Activated T-helper 9 cell treated with anti-CD3 and anti-CD28 coated beads, Interleukin-2, amount 50 U/mL, for 16 hours (primary cell): ENCODE data around the gene PTPRN2.
"Not testable (repeated sequence)": the region's sequence is repeated elsewhere in the genome, so short reads cannot be mapped to it uniquely, and the experiment has no call there.

Experiments
- DNase-seq: peaks from one replicate; pipeline ENCODE4 v3.0.0-alpha.2; 2020; ENCODE audit warnings: low read depth

PTPRN2 gene

DNA sequence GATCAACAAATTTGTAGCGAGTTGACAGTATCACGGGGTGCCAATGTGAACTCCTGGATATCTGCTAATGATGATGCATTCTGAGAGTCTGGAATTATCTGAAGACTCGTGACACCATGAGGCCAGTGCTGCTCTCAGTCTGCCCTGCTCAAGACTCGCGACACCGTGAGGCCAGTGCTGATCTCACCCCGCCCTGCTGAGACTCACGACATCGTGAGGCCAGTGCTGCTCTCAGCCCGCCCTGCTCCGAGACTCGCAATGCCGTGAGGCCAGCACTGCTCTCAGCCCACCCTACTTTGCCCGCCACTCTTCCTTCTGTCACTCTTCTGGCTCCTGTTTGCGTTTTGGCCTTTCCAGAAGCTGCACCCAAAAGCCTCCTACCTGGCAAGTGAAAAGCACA, 411.8 kb downstream of the PTPRN2 start:
- DNase-seq, result no peak

DNA sequence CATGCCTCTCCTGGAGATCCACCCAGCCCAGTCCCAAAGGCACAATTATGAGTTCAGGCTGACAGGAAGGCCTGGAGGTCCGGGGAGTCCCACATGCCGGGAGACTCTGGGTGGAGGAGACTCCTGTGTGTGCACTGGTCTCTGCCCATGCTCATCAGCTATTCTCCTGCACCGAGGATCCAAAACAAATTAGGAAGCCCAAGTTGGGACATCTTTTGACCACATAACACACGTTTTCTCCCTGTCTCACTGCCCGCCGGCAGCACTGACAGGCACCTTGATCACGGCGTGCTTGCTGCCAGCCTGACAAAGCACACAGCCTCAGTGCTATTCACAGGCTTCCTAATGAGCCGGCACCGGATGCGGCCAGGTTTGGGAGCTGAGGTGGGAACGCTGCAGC, 412.7 kb downstream of the PTPRN2 start:
- DNase-seq, result no peak

DNA sequence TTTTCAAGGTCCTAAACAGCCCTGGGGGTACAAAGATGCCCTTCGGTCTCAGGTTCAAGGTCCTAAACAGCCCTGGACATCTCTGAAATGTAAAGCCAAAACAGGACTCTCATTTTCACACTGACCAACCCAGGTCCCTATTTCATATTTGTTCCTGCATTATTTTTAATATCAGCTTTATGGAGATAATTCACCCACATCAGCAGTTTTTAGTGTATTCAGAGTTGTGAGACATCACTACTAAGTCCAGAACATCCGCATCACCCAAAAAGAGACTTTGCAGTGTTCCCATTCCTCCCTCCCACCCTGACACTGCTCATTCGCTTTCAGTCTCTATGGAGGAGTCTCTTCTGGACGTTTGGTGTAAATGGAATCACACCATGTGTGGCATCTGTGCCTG, 420.2 kb downstream of the PTPRN2 start:
- no peak for DNase-seq

DNA sequence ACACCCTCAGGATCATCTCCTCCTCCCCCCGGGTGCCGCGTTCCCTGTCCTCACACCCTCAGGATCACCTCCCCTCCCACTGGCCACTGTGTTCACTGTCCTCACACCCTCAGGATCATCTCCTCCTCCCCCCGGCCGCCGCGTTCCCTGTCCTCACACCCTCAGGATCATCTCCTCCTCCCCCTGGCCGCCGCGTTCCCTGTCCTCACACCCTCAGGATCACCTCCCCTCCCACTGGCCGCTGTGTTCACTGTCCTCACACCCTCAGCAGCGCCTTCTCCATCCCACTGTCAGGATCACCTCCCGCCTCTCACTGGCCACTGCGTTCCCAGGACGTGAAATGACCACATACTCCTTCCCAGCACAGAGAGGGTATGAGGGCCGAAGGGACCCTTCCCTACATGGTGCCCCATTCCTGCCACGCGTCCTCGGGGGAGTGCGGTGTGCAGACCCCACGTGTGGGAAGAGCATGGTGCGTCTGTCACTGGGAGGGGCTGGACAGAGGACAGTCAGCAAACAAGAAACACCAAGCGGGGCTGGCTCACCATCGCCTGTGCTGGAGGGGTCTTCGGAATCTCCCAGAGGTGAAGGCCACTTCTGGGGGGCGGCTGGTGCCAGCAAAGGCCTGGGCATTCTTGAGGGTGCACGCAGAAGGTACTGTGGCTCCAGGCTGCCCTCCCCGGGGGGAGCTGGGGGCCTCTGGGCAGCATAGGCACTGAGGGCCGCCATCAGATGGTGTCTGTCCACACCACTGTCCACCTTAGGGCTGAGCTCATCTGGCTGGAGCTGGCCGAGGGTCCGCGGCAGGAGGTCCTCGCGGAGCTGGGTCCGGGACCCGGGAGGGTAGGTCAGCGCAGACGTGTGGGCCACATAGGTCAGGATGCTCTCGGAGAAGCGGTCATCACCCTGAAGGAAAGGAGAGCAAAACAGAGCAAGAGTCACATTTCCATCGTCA, 421.0 kb downstream of the PTPRN2 start:
- no peak for DNase-seq

GRCh38 chr7:158165711-158166110, 421.9 kb downstream of the PTPRN2 start:
- DNase-seq, result no peak

DNA sequence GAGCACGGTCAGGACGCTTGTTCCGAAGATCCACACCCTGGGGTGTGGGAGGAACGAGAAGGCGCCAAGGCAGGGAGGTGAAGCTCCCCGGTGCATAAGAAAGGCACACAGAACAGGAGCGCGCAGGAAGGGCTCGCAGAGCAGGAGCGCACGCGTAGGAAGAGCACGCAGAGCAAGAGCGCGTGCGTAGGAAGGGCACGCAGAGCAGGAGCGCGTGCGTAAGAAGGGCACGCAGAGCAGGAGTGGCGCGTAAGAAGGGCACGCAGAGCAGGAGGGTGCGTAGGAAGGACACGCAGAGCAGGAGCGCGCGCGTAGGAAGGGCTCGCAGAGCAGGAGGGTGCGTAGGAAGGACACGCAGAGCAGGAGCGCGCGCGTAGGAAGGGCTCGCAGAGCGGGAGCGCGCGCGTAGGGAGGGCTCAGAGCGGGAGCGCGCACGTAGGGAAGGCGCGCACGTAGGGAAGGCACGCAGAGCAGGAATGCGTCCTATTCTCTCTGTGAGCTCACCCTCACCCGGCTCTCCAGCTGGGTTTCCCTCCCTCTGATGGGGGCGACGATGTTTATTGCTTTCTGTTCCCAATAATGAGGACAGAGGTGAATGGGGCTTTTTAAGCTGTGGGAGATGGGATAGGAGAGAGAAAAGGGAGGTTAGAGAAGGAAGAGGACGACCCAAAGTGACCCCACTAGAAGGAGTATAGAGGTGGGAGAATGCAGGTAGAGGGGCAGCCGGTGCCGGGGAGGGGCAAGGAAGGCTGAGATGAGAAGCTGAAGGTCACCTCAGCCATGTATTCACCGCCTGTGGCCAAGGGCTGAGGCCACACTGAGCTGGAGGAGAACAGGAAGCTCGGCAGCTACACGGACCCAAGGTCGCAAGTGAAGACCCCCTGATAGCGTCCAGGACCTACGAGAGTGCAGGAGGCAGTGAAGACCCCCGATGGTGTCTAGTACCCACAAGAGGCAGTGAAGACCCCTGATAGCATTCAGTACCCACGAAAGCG, 423.2 kb downstream of the PTPRN2 start:
- DNase-seq, result no peak

GRCh38 chr7:158161194-158161593, 426.4 kb downstream of the PTPRN2 start:
- no peak for DNase-seq

DNA sequence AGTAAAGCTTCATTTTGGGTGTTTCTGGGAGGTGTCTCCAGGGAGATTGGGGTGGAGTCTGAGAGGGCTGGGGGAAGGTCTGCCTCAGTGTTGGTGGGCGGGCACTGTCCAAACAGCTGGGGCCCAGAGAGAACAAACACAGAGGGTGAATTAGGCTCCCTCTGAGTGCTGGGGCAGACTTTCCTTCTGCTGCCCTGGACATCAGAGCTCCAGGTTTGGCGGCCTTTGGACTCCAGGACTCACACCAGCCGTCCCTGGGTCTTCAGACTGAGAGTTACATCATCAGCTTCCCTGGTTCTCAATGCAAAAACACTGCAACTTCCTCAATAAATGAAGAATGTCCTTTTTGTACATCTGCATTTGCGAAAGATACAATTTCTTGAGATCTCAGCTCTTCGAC, 427.4 kb downstream of the PTPRN2 start:
- DNase-seq, result no peak

DNA sequence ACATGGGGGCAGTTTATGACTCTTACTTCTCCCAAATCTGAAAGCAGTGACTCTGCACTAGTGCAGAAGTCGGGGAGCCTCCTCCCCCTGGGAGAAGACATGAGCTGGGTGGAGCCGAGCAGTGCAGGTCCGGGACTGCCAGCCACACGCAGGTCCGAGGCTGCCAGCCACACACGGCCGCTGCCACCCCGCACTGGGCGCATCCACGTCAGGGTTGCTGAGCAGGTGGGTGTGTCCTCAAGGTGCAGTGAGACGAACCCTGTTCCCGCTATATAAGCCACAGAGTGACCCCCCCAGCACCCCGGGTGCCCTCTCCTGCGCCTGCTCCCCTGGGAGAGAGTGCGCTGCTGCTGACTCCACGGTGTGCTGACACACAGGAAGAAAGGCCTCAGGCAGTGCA, 430.2 kb downstream of the PTPRN2 start:
- DNase-seq, result no peak

GRCh38 chr7:158151273-158151672, 436.4 kb downstream of the PTPRN2 start:
- DNase-seq, result peak; percentile 31

- no peak for DNase-seq
These were observed 437.4 kb downstream of the PTPRN2 start for GRCh38 chr7:158150234-158150633.

DNA sequence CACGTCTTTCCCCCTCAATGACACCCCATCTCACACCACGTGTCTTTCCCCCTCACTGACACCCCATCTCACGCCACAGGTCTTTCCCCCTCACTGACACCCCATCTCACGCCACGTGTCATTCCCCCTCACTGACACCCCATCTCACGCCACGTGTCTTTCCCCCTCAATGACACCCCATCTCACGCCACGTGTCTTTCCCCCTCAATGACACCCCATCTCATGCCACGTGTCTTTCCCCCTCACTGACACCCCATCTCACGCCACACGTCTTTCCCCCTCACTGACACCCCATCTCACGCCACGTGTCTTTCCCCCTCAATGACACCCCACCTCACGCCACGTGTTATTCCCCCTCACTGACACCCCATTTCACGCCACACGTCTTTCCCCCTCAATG, 440.2 kb downstream of the PTPRN2 start:
- DNase-seq, result not testable (repeated sequence)

GRCh38 chr7:158145370-158145769, 442.3 kb downstream of the PTPRN2 start:
- no peak for DNase-seq

DNA sequence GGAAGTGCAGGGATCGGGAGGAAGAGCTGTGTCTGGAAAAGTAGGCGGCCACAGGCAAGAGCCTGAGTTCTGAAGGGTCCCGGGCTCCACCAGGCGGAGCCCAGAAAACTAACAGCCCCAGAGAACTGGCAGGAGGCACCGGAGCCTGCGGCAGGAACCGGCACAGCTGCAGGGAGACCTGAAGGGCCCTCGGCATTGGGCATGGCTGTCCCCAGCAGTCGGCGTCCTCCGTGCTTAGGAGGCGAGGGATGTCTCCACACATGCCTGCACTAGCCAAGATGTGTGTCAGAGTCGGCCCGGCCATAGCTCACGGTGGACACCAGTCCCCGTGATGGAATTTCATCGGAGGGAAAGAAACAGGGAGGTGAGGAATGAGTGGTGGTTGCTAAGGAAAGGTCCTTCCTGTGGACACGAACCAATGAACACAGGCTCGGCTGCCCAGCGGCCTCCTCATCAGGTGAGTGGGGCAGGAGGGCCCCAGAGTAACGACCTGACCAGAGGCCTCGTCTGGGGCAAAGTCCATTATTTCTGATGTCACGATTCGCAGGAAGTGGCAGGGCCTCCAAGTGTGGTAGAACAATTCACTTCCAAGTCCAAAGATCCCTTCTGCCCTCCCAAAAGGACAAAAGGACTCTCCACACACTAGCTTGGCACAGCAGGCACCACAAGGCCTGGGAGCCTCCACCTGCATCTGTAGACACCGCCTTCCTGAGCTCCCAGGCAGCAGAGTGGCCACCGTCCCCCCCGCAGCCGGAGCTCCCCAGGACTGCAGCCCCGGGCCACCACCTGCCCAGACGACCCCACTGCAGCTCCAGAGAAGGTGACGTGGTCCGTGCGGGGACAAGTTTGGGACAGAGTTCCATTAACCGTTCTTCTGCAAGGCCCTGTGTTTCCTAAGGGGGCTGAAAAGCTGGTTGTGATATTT, 444.2 kb downstream of the PTPRN2 start:
- no peak for DNase-seq

DNA sequence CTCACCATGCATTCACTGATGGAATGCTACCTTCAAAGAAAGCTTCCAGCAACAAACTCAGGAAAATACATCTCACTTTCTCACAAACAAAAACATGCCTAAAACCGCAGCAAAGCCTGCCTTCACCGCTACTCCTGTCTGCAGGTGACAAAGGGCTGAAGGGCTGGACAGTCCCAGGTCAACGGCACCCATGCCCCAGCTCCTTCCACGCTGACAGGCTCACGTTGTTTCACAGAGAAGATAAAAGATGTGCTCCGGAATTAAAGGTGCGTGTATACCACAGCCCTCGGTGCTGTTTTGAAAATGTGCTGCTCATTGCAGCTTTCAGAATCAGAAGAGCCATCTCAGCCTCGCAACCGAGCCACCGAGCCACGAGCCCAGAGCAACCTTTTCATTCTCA, 445.0 kb downstream of the PTPRN2 start:
- DNase-seq, result no peak

- DNase-seq, result no peak
These were observed 445.7 kb downstream of the PTPRN2 start for GRCh38 chr7:158141806-158142518.

GRCh38 chr7:158141221-158141582, 446.4 kb downstream of the PTPRN2 start:
- no peak for DNase-seq

DNA sequence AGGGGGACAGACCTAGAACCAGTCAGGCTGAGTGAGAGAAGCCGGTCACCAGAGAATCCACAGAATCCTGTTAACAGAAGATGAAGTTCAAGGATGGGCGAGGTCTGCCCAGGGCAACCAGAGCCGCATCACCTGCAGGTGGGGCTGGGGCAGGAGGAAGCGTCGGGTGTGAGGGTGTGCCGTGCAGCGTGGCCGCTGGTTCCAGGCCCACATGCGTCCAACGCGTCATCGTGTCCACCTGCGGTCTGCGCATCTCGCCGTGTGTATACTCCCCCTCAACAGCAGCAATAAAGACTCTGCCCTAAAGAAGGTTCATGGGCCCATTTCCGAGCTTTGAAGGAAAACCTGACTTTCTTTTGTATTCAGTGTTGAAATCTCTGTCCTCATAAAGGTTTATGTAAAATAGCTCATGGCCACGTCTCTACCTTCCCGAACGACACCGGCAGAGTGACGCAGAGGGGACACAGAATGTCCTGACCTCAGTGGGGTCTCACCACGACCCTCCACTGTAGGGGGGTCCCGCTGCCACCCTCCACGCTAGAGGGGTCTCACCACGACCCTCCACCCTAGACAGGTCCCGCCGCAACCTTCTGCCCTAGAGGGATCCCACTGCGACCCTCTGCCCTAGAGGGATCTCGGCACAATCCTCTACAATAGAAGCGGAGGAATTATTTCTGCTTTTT, 446.9 kb downstream of the PTPRN2 start:
- DNase-seq, result no peak

- no peak for DNase-seq
These were observed 448.1 kb downstream of the PTPRN2 start for GRCh38 chr7:158139499-158139898.

DNA sequence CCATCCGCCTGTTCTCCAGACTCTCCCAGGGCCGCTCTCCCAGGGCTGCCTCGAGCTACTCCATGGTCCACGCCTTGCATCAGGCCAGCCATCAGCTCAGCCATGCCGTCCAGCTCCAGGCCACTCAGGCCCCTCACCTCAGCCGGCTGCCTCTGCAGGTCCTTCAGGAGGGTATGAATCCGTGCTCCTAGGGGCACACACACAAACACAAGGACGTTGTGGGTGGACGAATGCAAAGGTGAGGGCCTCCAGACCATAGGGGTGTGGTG, 449.4 kb downstream of the PTPRN2 start:
- no peak for DNase-seq
